ENCODE data around the gene DNAH3. TPM values are rescaled to one million over a fixed set of nuclear protein-coding genes. Genes with fewer than 3 reads are reported as not detected.
"Not testable (repeated sequence)": the region's sequence is repeated elsewhere in the genome, so short reads cannot be mapped to it uniquely, and the experiment has no call there.

DNAH3 gene
- total RNA-seq, 1 experiment from 2014 or later = 4.4 TPM

- CTCF ChIA-PET = no interaction called here
These were observed 46.5 kb upstream of the DNAH3 start for GRCh38 chr16:21197112-21197511.

GRCh38 chr16:21195330-21195729 is 44.7 kb upstream of the DNAH3 start:
- BruUV-seq (replicated peaks); H3K27me3 Mint-ChIP-seq (ENCODE audit: insufficient read depth, unreplicated experiment); H3K27ac Mint-ChIP-seq (ENCODE audit: unreplicated experiment); POLR2A ChIA-PET; H3K9me3 ChIP-seq; H3K4me3 Mint-ChIP-seq (ENCODE audit: unreplicated experiment); H3K4me1 Mint-ChIP-seq (ENCODE audit: low read depth, unreplicated experiment); H3K36me3 Mint-ChIP-seq (ENCODE audit: insufficient read depth, unreplicated experiment); DNase-seq; H3K9me3 Mint-ChIP-seq (ENCODE audit: unreplicated experiment); intact Hi-C loops (cut with micrococcal nuclease; ENCODE audit: unreplicated experiment); H3K4me1 ChIP-seq; H3K27me3 ChIP-seq (replicated peaks; ENCODE audit: control insufficient read depth, insufficient read depth, low read length); H3K36me3 ChIP-seq (ENCODE audit: control insufficient read depth, insufficient read depth, low read length); H3K4me3 ChIP-seq (ENCODE audit: low read depth, low read length): not testable (repeated sequence)
- CTCF ChIA-PET = interaction anchor here (1.2 kb wide), 1 partner anchor 105 kb away, joined by 3 read pairs; no protein-coding TSS in a partner anchor

More at GRCh38 chr16:21197112-21197511, 46.5 kb upstream of the DNAH3 start:
- Mint-ChIP-seq H3K27me3 (ENCODE audit: insufficient read depth, unreplicated experiment) (no peaks in the 10 kb centered on the region), H3K36me3 (ENCODE audit: insufficient read depth, unreplicated experiment) (no peaks in the 10 kb centered on the region), H3K4me1 (ENCODE audit: low read depth, unreplicated experiment) (peaks cover 7% of the 10 kb centered on the region), H3K9me3 (ENCODE audit: unreplicated experiment) (no peaks in the 10 kb centered on the region), H3K27ac (ENCODE audit: unreplicated experiment) (no peak overlapping the region), H3K4me3 (ENCODE audit: unreplicated experiment) (no peak overlapping the region)
- POLR2A ChIA-PET = no interaction called here
- Histone ChIP-seq H3K4me3 (ENCODE audit: low read depth, low read length) (no peak overlapping the region), H3K36me3 (ENCODE audit: control insufficient read depth, insufficient read depth, low read length) (no peaks in the 10 kb centered on the region), H3K9me3 (no peaks in the 10 kb centered on the region), H3K4me1 (no peaks in the 10 kb centered on the region), H3K27me3 (replicated peaks; ENCODE audit: control insufficient read depth, insufficient read depth, low read length) (no peaks in the 10 kb centered on the region)
- no peak for DNase-seq
- intact Hi-C loops (cut with micrococcal nuclease; ENCODE audit: unreplicated experiment) = no loop called here
- no TSS peak for BruUV-seq (replicated peaks)
- TF ChIP-seq, protein P1, sequence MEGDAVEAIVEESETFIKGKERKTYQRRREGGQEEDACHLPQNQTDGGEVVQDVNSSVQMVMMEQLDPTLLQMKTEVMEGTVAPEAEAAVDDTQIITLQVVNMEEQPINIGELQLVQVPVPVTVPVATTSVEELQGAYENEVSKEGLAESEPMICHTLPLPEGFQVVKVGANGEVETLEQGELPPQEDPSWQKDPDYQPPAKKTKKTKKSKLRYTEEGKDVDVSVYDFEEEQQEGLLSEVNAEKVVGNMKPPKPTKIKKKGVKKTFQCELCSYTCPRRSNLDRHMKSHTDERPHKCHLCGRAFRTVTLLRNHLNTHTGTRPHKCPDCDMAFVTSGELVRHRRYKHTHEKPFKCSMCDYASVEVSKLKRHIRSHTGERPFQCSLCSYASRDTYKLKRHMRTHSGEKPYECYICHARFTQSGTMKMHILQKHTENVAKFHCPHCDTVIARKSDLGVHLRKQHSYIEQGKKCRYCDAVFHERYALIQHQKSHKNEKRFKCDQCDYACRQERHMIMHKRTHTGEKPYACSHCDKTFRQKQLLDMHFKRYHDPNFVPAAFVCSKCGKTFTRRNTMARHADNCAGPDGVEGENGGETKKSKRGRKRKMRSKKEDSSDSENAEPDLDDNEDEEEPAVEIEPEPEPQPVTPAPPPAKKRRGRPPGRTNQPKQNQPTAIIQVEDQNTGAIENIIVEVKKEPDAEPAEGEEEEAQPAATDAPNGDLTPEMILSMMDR (IDR thresholded peaks at IDR 0.05; ENCODE audit: insufficient read depth in 1 of 2, low read depth in 1 of 2, low read length in 1 of 2, severe bottlenecking in 1 of 2, unreplicated experiment in 1 of 2) = no peak

DNA sequence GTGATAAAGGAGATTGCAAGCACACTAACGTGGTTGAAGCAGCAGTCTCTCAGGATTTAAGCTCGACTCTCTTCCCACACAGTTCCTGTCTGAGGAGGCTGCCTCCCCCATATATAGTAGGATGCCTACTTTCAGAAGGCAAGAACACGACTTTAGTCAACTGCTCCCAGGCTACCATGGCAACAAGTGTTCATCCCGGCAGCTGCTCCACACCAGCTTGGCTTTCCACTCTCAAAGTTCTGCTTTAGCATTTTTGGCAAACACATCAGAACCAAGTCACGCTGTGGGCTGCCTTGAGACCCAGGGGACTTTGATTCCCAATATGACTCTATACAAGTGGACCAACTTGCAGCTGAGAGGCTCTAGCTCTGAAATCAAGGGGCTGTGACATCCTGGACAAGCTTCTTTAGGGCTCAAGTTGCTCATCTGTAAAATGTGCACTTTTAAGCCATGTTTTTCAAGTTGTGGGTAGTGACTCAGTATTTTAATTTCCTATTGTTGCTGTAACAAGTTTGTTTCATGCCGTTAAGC is 44.2 kb upstream of the DNAH3 start:
- TF ChIP-seq, protein P1 (IDR thresholded peaks at IDR 0.05; ENCODE audit: insufficient read depth in 1 of 2, low read depth in 1 of 2, low read length in 1 of 2, severe bottlenecking in 1 of 2, unreplicated experiment in 1 of 2) = no peak
- ChIA-PET POLR2A (interaction anchor here (0.6 kb wide), 1 partner anchor 440 kb away, joined by 3 read pairs; no protein-coding TSS in a partner anchor), CTCF (interaction anchor here (0.7 to 1.2 kb wide), 2 partner anchors 99 to 106 kb away, joined by 3 read pairs; no protein-coding TSS in a partner anchor)
- BruUV-seq (replicated peaks) = no TSS peak
- intact Hi-C loops (cut with micrococcal nuclease; ENCODE audit: unreplicated experiment) = no loop called here
- Histone ChIP-seq H3K27me3 (replicated peaks; ENCODE audit: control insufficient read depth, insufficient read depth, low read length) (no peaks in the 10 kb centered on the region; the same call in 1 of the 2 replicates), H3K4me3 (ENCODE audit: low read depth, low read length) (no peak overlapping the region), H3K4me1 (no peaks in the 10 kb centered on the region), H3K36me3 (ENCODE audit: control insufficient read depth, insufficient read depth, low read length) (no peaks in the 10 kb centered on the region), H3K9me3 (no peaks in the 10 kb centered on the region)
- Mint-ChIP-seq H3K36me3 (ENCODE audit: insufficient read depth, unreplicated experiment) (no peaks in the 10 kb centered on the region), H3K4me1 (ENCODE audit: low read depth, unreplicated experiment) (peaks cover 7% of the 10 kb centered on the region), H3K27ac (ENCODE audit: unreplicated experiment) (no peak overlapping the region), H3K27me3 (ENCODE audit: insufficient read depth, unreplicated experiment) (no peaks in the 10 kb centered on the region), H3K9me3 (ENCODE audit: unreplicated experiment) (no peaks in the 10 kb centered on the region), H3K4me3 (ENCODE audit: unreplicated experiment) (no peak overlapping the region)
- no peak for DNase-seq

Measured in Caco-2 (cell line).